Muscle of leg (tissue), 11 donors: ENCODE data around the gene LEMD1. TPM values are rescaled to one million over a fixed set of nuclear protein-coding genes. Genes with fewer than 3 reads are reported as not detected.
A peak's percentile ranks its signal among the peaks of the same experiment; 100 is the strongest.

Experiments used
- DNase-seq: peaks from one replicate; pipeline ENCODE4 v3.0.0; 2013
- H3K27ac ChIP-seq: one replicate; pipeline ENCODE4 v1.5.1; 2013; ENCODE audit warnings: mild to moderate bottlenecking, low read length, control low read depth
- H3K27me3 ChIP-seq: one replicate; pipeline ENCODE4 v1.6.1; 2013; ENCODE audit warnings: low read length; ENCODE audit not compliant: control insufficient read depth, insufficient read depth
- H3K36me3 ChIP-seq: one replicate; pipeline ENCODE4 v1.6.1; 2013; ENCODE audit warnings: low read length; ENCODE audit not compliant: control insufficient read depth, insufficient read depth
- H3K4me1 ChIP-seq: one replicate; pipeline ENCODE4 v1.6.1; 2013; ENCODE audit warnings: low read length; ENCODE audit not compliant: control insufficient read depth, insufficient read depth
- H3K4me3 ChIP-seq: one replicate; pipeline ENCODE4 v1.5.1; 2013; ENCODE audit warnings: low read length, control low read depth
- H3K9me3 ChIP-seq: replicated peaks from 2 replicates; pipeline ENCODE4 v1.6.1; 2013; ENCODE audit warnings: low read depth, low read length; ENCODE audit not compliant: control insufficient read depth
- WGBS: methylation state at CpG from one replicate; pipeline ENCODE4 v1.1.5; 2013; ENCODE audit warnings: missing lambda C conversion rate; ENCODE audit not compliant: insufficient coverage; 5-methylcytosine and 5-hydroxymethylcytosine counted together
- polyA plus RNA-seq, 8 donors: library from polyadenylated mRNA; unstranded; fragments of 120-200 nt; gene quantifications; one replicate each; pipeline versions ENCODE4 v1.2.1 to v1.2.3, GENCODE V29; 2013; ENCODE audit warnings: inconsistent platforms in 1 of 8, low replicate concordance in 1 of 8; ENCODE audit not compliant: insufficient read length in 8 of 8, insufficient read depth in 1 of 8
- total RNA-seq: library from RNA; stranded (reverse); fragments of 120-200 nt; gene quantifications from one replicate; pipeline ENCODE4 v1.2.4, GENCODE V29; 2013

LEMD1 gene
- total and polyA plus RNA-seq, 9 donors = 0.39 TPM; not detected in 8

DNA sequence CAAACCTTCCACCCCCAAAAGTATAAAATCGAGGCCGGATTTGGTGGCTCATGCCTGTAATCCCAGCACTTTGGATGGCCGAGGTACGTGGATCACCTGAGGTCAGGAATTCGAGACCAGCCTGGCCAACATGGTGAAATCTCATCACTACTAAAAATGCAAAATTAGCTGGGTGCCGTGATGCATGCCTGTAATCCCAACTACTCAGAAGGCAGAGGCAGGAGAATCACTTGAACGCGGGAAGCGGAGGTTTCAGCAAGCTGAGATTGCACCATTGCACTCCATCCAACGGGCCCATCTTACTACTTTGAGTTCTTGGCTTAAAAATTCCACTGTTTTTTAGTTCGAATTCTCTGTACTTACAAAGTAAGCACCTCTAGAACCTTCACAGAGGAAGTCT lies 76.1 kb downstream of the LEMD1 start:
- peaks cover 63% of the 10 kb centered on the region for H3K27me3 ChIP-seq

DNA sequence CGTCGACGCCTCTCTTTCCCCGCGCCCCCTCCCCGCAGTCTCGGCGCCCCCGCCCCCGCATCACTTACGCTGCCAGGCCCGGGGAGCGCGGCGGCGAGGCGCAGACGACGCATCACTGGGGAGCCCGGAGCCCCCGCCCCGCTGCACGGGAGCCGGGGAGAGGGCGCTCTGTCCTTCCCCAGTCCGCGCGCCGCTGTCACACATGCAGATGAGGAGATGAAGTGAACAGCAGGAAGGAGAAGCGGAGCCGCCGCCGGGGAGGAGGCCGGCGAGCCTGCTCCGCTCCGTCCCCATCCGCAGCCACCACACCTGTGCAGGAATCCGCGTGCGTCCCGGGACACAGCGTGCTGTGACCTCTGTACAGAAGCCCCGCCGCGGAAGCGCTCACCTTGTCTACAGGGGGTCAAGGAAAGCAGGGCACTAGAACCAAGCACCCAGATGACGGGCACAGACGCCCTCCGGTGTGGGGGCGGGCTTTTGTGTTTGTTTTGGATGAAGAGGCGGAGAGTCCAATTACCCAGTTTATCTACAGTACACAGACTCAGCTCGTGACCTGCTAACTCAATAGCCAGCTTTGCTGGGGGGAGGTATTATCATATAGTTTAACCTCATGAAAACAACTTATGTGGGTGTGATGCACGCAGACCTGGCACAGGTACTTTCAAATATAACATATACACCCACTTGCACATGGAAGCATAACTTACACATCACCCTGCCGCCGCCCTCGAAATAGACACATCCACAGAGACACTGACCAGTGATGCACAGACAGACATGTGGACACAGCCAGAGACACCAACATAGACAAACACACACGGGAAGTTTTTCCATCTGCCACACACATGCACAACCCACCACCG lies 77.6 kb downstream of the LEMD1 start:
- WGBS = 7% methylated on average over 50 of the region's 59 CpGs
- peak; percentile 30 for DNase-seq
- H3K9me3 ChIP-seq = no peaks in the 10 kb centered on the region

More for the DNA sequence above, 76.1 kb downstream of the LEMD1 start:
- Histone ChIP-seq H3K4me3 (no peak overlapping the region), H3K36me3 (no peaks in the 10 kb centered on the region), H3K27ac (no peak overlapping the region), H3K9me3 (no peaks in the 10 kb centered on the region), H3K4me1 (peaks cover 14% of the 10 kb centered on the region)
- no peak for DNase-seq
- WGBS = 75% methylated on average over 9 of the region's 11 CpGs

DNA sequence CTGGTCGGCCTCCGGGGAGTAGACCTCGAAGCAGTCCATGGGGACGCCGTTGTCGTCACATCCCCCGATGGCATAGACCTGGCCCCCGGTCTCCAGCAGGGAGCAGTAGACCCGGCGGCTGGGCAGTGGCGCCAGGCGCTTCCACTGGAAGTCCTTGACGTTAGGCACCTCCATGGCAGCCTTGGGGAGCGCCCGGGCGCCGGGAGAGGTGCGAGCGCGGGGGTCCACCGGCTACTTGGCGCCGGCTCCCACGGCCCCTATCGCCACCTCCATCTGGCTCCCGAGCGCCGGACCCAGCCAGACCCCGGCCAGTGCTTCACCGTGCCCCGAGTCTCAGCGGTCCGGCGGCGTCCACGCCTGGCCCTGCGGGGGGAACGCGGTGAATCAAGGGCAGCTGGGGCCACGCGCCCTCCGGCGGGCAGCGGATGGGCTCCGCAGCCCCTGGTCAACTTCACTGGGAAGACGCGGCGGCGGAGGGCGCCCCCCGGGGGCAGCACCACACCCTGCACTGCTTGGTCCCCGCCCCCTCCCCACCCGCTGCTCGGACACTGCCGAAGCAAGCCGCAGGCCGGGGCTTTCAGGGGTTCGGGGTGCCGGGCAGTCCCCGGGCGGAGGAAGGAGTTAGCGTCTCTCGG lies 78.3 kb downstream of the LEMD1 start:
- Histone ChIP-seq H3K27ac (no peak overlapping the region), H3K9me3 (no peaks in the 10 kb centered on the region), H3K4me1 (peaks cover 9% of the 10 kb centered on the region), H3K27me3 (peaks cover 62% of the 10 kb centered on the region), H3K4me3 (no peak overlapping the region), H3K36me3 (no peaks in the 10 kb centered on the region)
- DNase-seq = no peak
- under 1% methylated on average over 54 of the region's 63 CpGs for WGBS

More for the DNA sequence above, 77.6 kb downstream of the LEMD1 start:
- Histone ChIP-seq H3K4me1 (peaks cover 9% of the 10 kb centered on the region), H3K36me3 (no peaks in the 10 kb centered on the region), H3K4me3 (peak overlapping the region; percentile 10), H3K27ac (no peak overlapping the region), H3K27me3 (peaks cover 64% of the 10 kb centered on the region)

DNA sequence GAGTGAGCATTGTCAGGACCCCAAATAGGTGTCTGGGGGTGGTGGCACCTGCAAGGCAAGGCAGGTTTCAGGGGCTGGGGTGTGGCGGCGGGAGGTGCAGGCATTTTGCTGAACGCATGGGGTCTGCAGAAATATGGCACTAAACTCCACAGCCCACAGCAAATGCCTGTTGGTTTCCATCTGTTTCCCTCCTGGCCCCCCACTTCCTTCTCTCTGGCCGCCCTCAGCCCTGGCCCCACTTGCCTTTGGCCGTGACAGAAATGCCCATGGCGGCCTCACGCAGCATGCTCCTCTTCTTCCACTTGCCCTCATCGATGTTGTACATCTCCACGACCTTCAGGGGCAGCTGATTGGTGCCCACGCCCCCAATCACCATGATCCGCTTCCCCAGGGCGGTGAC lies 78.9 kb downstream of the LEMD1 start:
- Histone ChIP-seq H3K27ac (no peak overlapping the region), H3K4me3 (no peak overlapping the region), H3K27me3 (peaks cover 61% of the 10 kb centered on the region), H3K9me3 (no peaks in the 10 kb centered on the region), H3K36me3 (no peaks in the 10 kb centered on the region), H3K4me1 (peaks cover 9% of the 10 kb centered on the region)
- WGBS = 63% methylated on average over 12 of the region's 12 CpGs
- no peak for DNase-seq

DNA sequence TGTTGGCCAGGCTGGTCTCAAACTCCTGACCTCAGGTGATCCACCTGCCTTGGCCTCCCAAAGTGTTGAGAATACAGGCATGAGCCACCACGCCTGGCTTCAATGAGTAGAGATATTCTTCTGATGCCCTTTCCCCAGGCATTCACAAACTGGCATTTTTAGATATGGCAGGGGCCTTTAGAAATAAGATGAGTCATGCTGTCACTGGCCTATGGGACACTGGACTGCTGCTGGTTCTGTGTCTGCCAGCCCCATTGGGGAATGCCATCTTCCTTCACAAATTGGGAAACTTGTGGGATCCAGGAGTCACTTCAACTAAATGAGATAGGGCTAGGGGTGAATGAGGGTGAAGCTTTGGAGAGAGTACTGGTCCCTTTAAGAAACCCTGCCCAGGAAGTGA lies 81.2 kb downstream of the LEMD1 start:
- Histone ChIP-seq H3K27ac (no peak overlapping the region), H3K4me3 (no peak overlapping the region), H3K27me3 (peaks cover 50% of the 10 kb centered on the region), H3K36me3 (no peaks in the 10 kb centered on the region), H3K9me3 (no peaks in the 10 kb centered on the region), H3K4me1 (peaks cover 9% of the 10 kb centered on the region)
- no peak for DNase-seq
- 100% methylated on average over 1 of the region's 1 CpG for WGBS

DNA sequence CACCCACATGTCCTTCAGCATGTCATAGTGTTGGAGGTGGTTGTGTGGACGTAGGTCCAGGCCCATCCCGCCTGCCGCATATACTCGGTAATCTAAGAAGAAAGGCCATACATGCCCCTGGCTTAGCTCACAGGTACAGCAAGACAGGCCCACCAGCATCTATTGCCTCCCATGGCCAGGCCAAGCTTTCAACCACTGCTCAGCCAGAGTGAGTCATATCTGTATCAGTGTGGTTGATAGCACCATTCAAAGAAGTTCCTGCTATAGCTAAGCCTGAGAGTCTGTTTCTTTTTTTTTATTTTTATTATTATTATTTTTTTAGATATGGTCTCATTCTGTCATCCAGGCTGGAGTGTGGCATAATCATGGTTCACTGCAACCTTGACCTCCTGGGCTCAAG lies 82.1 kb downstream of the LEMD1 start:
- Histone ChIP-seq H3K9me3 (no peaks in the 10 kb centered on the region), H3K27ac (no peak overlapping the region), H3K36me3 (no peaks in the 10 kb centered on the region), H3K4me3 (no peak overlapping the region), H3K27me3 (peaks cover 47% of the 10 kb centered on the region), H3K4me1 (peaks cover 9% of the 10 kb centered on the region)
- no peak for DNase-seq
- no CpG with 5 or more reads among the region's 4 CpGs for WGBS

DNA sequence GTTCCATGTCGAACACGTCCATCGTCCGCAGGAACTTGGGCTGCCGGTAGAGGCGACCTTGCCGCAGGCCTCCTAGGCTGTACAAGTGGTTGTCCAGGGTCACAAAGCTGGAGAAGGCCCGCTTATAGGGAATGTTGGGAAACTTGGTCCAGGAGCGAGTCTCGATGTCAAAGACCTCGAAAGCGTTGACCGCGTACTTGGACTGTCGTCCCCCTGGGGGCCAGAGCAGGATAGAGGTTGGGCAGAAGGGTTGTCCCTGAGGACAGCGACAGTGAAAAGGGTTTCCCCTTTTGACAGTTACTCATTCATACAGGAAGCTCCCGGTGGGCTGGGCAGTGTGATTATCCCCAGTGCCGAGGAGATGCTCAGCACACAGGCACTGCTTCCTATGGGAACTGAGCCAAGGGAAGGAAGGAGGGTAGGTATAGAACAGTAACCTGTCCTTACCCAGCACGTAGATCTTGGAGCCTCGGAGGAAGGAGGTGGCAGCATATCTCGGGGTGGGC lies 82.6 kb downstream of the LEMD1 start:
- Histone ChIP-seq H3K4me1 (peaks cover 7% of the 10 kb centered on the region), H3K27me3 (peaks cover 42% of the 10 kb centered on the region), H3K4me3 (no peak overlapping the region), H3K36me3 (no peaks in the 10 kb centered on the region), H3K27ac (no peak overlapping the region), H3K9me3 (no peaks in the 10 kb centered on the region)
- DNase-seq = no peak
- 83% methylated on average over 11 of the region's 21 CpGs for WGBS

DNA sequence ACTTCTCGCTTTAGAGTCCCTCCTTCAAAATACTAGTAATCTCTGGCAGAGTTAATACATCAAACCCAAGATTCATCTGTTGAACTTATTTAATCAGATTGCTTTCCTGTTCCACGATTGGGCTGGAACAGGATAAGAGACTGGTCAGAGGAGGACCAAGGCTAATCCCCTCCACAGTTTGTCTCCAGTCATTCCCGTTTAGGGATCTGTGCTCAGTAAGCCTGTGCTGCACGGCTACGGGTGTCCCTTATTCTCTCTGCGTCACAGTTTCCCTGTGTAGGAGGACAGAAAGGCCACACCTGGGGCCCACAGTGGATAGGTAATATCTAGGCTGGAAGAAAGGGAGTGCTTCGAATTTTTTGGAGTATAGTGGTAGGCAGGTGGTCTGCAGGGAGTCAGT lies 83.8 kb downstream of the LEMD1 start:
- Histone ChIP-seq H3K4me1 (no peaks in the 10 kb centered on the region), H3K27ac (no peak overlapping the region), H3K27me3 (peaks cover 30% of the 10 kb centered on the region), H3K9me3 (no peaks in the 10 kb centered on the region), H3K36me3 (no peaks in the 10 kb centered on the region), H3K4me3 (no peak overlapping the region)
- no peak for DNase-seq
- WGBS = 24% methylated on average over 4 of the region's 7 CpGs

DNA sequence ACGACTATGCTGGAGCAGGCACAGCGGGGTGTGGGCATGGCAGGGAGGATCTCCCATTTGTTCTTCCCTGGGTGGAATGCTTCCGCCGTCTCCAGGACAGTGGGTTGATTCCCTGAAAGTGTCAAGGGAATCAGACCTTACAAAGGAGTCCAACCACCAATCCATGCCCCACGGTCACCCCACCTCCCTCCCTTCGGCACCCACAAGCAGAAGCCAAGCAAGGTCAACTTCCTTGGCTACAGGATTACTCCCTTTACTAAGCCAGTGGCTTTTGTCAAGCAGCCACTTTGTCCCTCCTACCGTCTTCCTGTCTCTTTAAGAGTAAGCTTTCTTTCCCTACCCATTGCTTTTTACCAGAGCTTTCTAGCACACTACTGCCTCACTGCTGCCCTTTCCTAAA lies 84.4 kb downstream of the LEMD1 start:
- no peak overlapping the region for H3K27ac ChIP-seq
- WGBS = 34% methylated on average over 3 of the region's 7 CpGs
- H3K4me3 ChIP-seq = no peak overlapping the region
- H3K36me3 ChIP-seq = no peaks in the 10 kb centered on the region
- peaks cover 24% of the 10 kb centered on the region for H3K27me3 ChIP-seq
- DNase-seq = no peak
- H3K4me1 ChIP-seq = no peaks in the 10 kb centered on the region
- no peaks in the 10 kb centered on the region for H3K9me3 ChIP-seq

DNA sequence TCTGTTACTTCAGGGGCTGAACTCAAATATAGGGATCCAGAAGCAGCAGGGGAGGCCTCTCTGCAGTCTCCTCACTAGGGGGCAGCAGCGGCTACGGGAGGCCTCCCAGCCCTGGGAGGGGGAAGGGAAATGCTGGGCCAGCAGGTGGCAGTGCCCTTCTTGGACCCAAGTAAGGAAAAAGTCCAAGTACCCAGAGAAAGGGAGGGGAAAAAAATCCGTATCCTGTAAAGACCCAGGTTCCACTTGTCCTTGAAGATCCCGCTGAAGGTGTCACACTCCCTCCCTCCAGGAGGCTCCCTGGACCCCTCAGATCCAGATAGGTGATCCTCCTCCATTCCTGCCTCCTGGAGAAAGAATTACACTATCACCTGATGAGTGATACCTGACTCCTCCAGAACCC lies 86.2 kb downstream of the LEMD1 start:
- Histone ChIP-seq H3K4me1 (peaks cover 3% of the 10 kb centered on the region), H3K9me3 (no peaks in the 10 kb centered on the region), H3K4me3 (no peak overlapping the region), H3K27ac (no peak overlapping the region), H3K27me3 (peaks cover 13% of the 10 kb centered on the region), H3K36me3 (no peaks in the 10 kb centered on the region)
- DNase-seq = peak; percentile 63
- WGBS = 10% methylated on average over 3 of the region's 4 CpGs
